A673 (cell line): ENCODE results near the gene PROC. TPM values are rescaled to one million over a fixed set of nuclear protein-coding genes. Genes with fewer than 3 reads are reported as not detected.

ENCODE experiments used
- BruUV-seq: library from RNA; stranded (reverse); fragments of 400-500 nt; replicated peaks from 2 replicates; lab custom pipeline; 2021; lab: Mats Ljungman, UMichigan
- CTCF ChIA-PET: fragments of 300-600 bp; sonication (Branson Sonifier 250); formaldehyde crosslinking; loops from one replicate; lab custom pipeline; 2022; ENCODE audit warnings: antibody characterized with exemption; lab: Charles Lee
- POLR2A ChIA-PET: fragments of 300-600 bp; sonication (Branson Sonifier 250); formaldehyde crosslinking; loops from one replicate; lab custom pipeline; 2022; ENCODE audit warnings: antibody characterized with exemption; ENCODE audit not compliant: low non-redundant PET; lab: Charles Lee
- DNase-seq: peaks from one replicate; pipeline ENCODE4 v3.0.0-alpha.2; 2015; ENCODE audit warnings: low spot score
- H3K27ac ChIP-seq: fragments of 200-600 bp; sonication (generic); 2 replicates; pipeline ENCODE4 v1.5.1; 2016; ENCODE audit warnings: mixed run types, low read depth, mild to moderate bottlenecking, mixed read lengths, antibody characterized with exemption, low read length; ENCODE audit not compliant: poor library complexity, severe bottlenecking
- H3K27me3 ChIP-seq: fragments of 200-600 bp; sonication (generic); replicated peaks from 2 replicates; pipeline ENCODE4 v1.6.1; 2017; ENCODE audit warnings: mixed run types, low read depth, mild to moderate bottlenecking, mixed read lengths, antibody characterized with exemption, low read length; ENCODE audit not compliant: insufficient read depth, poor library complexity
- H3K36me3 ChIP-seq: fragments of 200-600 bp; sonication (generic); 2 replicates; pipeline ENCODE4 v1.6.1; 2016; ENCODE audit warnings: mixed run types, mild to moderate bottlenecking, mixed read lengths, antibody characterized with exemption, low read length; ENCODE audit not compliant: insufficient read depth, poor library complexity, severe bottlenecking
- H3K4me1 ChIP-seq: fragments of 200-600 bp; sonication (generic); 2 replicates; pipeline ENCODE4 v1.6.1; 2017; ENCODE audit warnings: mixed run types, mild to moderate bottlenecking, mixed read lengths, antibody characterized with exemption, low read length; ENCODE audit not compliant: insufficient read depth, poor library complexity, severe bottlenecking
- H3K4me3 ChIP-seq: fragments of 200-600 bp; sonication (generic); 2 replicates; pipeline ENCODE4 v1.5.1; 2016; ENCODE audit warnings: low read depth, mixed run types, mild to moderate bottlenecking, mixed read lengths, low read length; ENCODE audit not compliant: poor library complexity, severe bottlenecking
- H3K9me3 ChIP-seq: fragments of 200-600 bp; sonication (generic); 2 replicates; pipeline ENCODE4 v1.6.1; 2016; ENCODE audit warnings: mixed run types, low read depth, mild to moderate bottlenecking, mixed read lengths, antibody characterized with exemption, low read length; ENCODE audit not compliant: poor library complexity, severe bottlenecking
- CTCF ChIP-seq: fragments of 300-800, 200-600 bp; sonication (generic); conservative IDR thresholded peaks from 2 replicates; pipeline ENCODE4 v1.5.1; 2017; ENCODE audit warnings: low read depth, mild to moderate bottlenecking, antibody characterized with exemption, low read length, moderate library complexity, mixed read lengths
- EZH2 ChIP-seq: fragments of 200-600 bp; sonication (generic); IDR thresholded peaks from 2 replicates; pipeline ENCODE4 v1.6.1; 2017; ENCODE audit warnings: borderline replicate concordance, low read depth, mild to moderate bottlenecking, mixed read lengths, antibody characterized with exemption, low read length; ENCODE audit not compliant: poor library complexity, severe bottlenecking
- intact Hi-C: fragments of 100-400 bp; cut with micrococcal nuclease; formaldehyde crosslinking; loops from one replicate; pipeline ENCODE4 v1.10.0; 2022; ENCODE audit not compliant: unreplicated experiment
- total RNA-seq: library from RNA; stranded (reverse); gene quantifications from 2 replicates; pipeline ENCODE4 v1.2.3, GENCODE V29; 2021

The PROC gene
- total RNA-seq, 1 experiment from 2014 or later, result not detected

- intact Hi-C loops, result no loop called here
- DNase-seq, result no peak
- no peaks in the 10 kb centered on the region for H3K36me3 ChIP-seq
- no TSS peak for BruUV-seq
- CTCF ChIA-PET, result no interaction called here
- TF ChIP-seq CTCF (no peak), EZH2 (no peak)
- no peak overlapping the region for H3K4me3 ChIP-seq
- H3K9me3 ChIP-seq, result peaks cover 5% of the 10 kb centered on the region
- H3K4me1 ChIP-seq, result no peaks in the 10 kb centered on the region
- POLR2A ChIA-PET, result interaction anchor here (0.6 kb wide), 1 partner anchor 9 kb away, joined by 3 read pairs; no protein-coding TSS in a partner anchor
- no peaks in the 10 kb centered on the region for H3K27me3 ChIP-seq
- H3K27ac ChIP-seq, result no peak overlapping the region
Measured at GRCh38 chr2:127373362-127374083, 44.7 kb upstream of the PROC start.

- H3K4me3 ChIP-seq, result no peak overlapping the region
- no TSS peak for BruUV-seq
- intact Hi-C loops, result no loop called here
- POLR2A ChIA-PET, result no interaction called here
- TF ChIP-seq EZH2 (no peak), CTCF (no peak)
- no peaks in the 10 kb centered on the region for H3K36me3 ChIP-seq
- CTCF ChIA-PET, result no interaction called here
- no peaks in the 10 kb centered on the region for H3K4me1 ChIP-seq
- H3K9me3 ChIP-seq, result peaks cover 5% of the 10 kb centered on the region
- no peak overlapping the region for H3K27ac ChIP-seq
- no peak for DNase-seq
- no peaks in the 10 kb centered on the region for H3K27me3 ChIP-seq
Measured at GRCh38 chr2:127376257-127376656, 42.0 kb upstream of the PROC start.

GRCh38 chr2:127377262-127377661 is 41.0 kb upstream of the PROC start:
- Histone ChIP-seq H3K4me3 (no peak overlapping the region), H3K27ac (no peak overlapping the region), H3K36me3 (no peaks in the 10 kb centered on the region), H3K4me1 (no peaks in the 10 kb centered on the region), H3K27me3 (no peaks in the 10 kb centered on the region), H3K9me3 (peaks cover 5% of the 10 kb centered on the region)
- TF ChIP-seq EZH2 (no peak), CTCF (no peak)
- DNase-seq, result no peak
- BruUV-seq, result no TSS peak
- intact Hi-C loops, result no loop called here
- ChIA-PET POLR2A (no interaction called here), CTCF (interaction anchor here (0.6 kb wide), 1 partner anchor 96 kb away, joined by 3 read pairs; no protein-coding TSS in a partner anchor)
